Stimulated activated naive CD4-positive, alpha-beta T cell (primary cell): ENCODE measurements around the gene DGKD.

Experiments
- DNase-seq, 6 experiments: peaks; one replicate each; lab custom pipeline; 2025; lab: John Stamatoyannopoulos, UW

The DGKD gene

GRCh38 chr2:233498126-233498525 is 143.8 kb downstream of the DGKD start:
- no peak for DNase-seq

- DNase-seq: no peak
Measured at GRCh38 chr2:233499928-233500327, 145.6 kb downstream of the DGKD start.

GRCh38 chr2:233501198-233502076 is 147.1 kb downstream of the DGKD start:
- DNase-seq: no peak

GRCh38 chr2:233503481-233503880 is 149.2 kb downstream of the DGKD start:
- no peak for DNase-seq

- DNase-seq: no peak
Measured at GRCh38 chr2:233503947-233504637, 149.8 kb downstream of the DGKD start.

GRCh38 chr2:233513953-233514655 is 159.8 kb downstream of the DGKD start:
- no peak for DNase-seq

GRCh38 chr2:233519787-233520611 is 165.7 kb downstream of the DGKD start:
- DNase-seq: no peak
